Pons (tissue), 1 donor: Measurements from ENCODE around the gene GDF7.

Source experiments
- DNase-seq: peaks from one replicate; pipeline ENCODE4 v3.0.0-alpha.2; 2016; ENCODE audit warnings: low spot score

The GDF7 gene

GRCh38 chr2:20645301-20645701 is 21.6 kb upstream of the GDF7 start:
- no peak for DNase-seq

- DNase-seq = no peak
These were observed 21.2 kb upstream of the GDF7 start for GRCh38 chr2:20645761-20646160.

- DNase-seq = no peak
These were observed 20.5 kb upstream of the GDF7 start for GRCh38 chr2:20646446-20646845.

- DNase-seq = no peak
These were observed 19.7 kb upstream of the GDF7 start for GRCh38 chr2:20647211-20647610.

GRCh38 chr2:20647738-20648137 is 19.2 kb upstream of the GDF7 start:
- DNase-seq = no peak

GRCh38 chr2:20648206-20648605 is 18.7 kb upstream of the GDF7 start:
- no peak for DNase-seq

GRCh38 chr2:20648831-20649230 is 18.1 kb upstream of the GDF7 start:
- DNase-seq = no peak

GRCh38 chr2:20649576-20649975 is 17.4 kb upstream of the GDF7 start:
- DNase-seq = no peak

GRCh38 chr2:20649976-20650375 is 17.0 kb upstream of the GDF7 start:
- DNase-seq = peak; percentile 11

GRCh38 chr2:20650393-20650876 is 16.5 kb upstream of the GDF7 start:
- DNase-seq = peak; percentile 40

GRCh38 chr2:20650877-20651730 is 15.8 kb upstream of the GDF7 start, which contains the start of gene HS1BP3:
TSS of gene HS1BP3 (minus strand) at chr2:20651098. CDS start at chr2:20651063, 35 bp downstream.
- DNase-seq = peak; percentile 77

GRCh38 chr2:20651731-20652099 is 15.2 kb upstream of the GDF7 start:
- no peak for DNase-seq

GRCh38 chr2:20652141-20652540 is 14.8 kb upstream of the GDF7 start:
- no peak for DNase-seq

GRCh38 chr2:20652673-20653575 is 14.0 kb upstream of the GDF7 start:
- DNase-seq = no peak

- no peak for DNase-seq
These were observed 13.0 kb upstream of the GDF7 start for GRCh38 chr2:20653695-20654534.

- no peak for DNase-seq
These were observed 12.5 kb upstream of the GDF7 start for GRCh38 chr2:20654535-20654813.

GRCh38 chr2:20656561-20656960 is 10.4 kb upstream of the GDF7 start:
- no peak for DNase-seq

- no peak for DNase-seq
These were observed 9.3 kb upstream of the GDF7 start for GRCh38 chr2:20657522-20658235.

GRCh38 chr2:20660506-20661420 is 6.2 kb upstream of the GDF7 start:
- no peak for DNase-seq
